Measurements from ENCODE around the gene DNAL1. TPM values are rescaled to one million over a fixed set of nuclear protein-coding genes. Genes with fewer than 3 reads are reported as not detected.

The DNAL1 gene
- total RNA-seq, 1 experiment from 2014 or later = 14.3 TPM

DNA sequence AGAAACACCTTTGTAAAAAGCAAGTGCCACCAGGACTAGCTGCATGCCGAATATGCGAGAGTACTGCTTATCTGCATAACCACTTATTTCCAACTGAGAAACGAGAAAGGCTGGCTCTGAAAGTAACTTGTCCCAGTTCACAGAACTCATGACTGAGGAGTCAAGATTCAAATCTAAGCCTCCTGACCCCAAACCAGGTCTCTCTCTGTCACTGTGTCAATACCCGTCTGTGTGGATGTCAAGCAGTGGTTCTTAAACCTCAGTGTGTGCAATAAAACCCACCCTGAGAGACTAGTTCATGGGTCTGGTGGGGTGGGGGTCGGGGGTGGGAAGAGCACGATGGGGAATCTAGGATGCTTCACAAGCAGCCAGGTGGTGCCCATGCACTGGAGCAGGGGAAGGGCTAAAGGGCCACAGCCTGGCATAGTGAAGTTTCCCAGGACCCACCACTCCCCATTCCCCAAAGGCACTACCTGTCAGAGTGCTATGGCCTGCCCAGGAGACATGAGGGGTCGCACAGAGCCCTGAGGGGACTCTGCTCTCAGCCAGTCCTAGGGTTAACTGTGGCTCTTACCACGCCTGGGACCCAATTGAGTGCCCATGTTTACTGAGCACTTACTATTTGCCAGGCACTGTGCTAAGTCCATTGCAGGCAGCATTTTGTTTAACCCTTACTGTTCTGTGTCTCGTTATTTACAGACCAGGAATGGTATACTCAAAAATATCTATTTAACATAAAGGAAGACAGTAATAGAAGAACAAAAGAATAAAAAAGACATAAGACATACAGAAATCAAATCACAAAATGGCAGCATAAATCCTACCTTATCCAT, 102.8 kb downstream of the DNAL1 start (continued):
- TF ChIP-seq, protein P1, sequence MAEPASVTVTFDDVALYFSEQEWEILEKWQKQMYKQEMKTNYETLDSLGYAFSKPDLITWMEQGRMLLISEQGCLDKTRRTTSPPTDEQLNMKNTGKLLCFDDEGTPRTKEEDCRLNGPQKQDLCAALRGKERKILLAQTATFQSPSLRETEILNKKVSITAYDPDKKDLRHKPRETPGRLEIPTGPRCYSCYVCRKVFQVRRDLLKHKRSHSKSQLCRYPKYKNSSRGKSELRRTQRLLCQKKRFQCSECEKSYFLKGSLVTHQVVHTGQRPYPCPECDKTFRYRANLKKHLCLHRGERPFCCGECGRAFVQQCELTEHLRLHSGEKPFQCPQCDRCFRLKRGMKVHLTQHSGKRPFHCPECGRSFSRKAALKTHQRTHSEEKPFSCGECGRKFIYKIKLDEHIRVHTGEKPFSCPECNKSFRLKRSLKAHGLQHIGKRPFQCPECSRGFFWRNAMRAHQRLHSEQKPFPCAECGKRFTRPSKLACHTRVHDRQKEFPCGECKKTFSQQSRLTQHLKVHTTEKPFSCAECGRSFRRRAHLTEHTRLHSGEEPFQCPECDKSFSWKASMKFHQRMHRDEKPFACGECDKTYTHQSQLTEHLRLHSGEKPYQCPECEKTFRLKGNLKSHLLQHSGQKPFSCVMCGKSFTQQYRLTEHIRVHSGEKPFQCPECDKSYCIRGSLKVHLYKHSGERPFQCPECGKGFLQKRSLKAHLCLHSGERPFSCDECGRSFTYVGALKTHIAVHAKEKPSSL (CRISPR knock-in tag; conservative IDR thresholded peaks at IDR 0.05) = no peak
- TF ChIP-seq, protein P2, sequence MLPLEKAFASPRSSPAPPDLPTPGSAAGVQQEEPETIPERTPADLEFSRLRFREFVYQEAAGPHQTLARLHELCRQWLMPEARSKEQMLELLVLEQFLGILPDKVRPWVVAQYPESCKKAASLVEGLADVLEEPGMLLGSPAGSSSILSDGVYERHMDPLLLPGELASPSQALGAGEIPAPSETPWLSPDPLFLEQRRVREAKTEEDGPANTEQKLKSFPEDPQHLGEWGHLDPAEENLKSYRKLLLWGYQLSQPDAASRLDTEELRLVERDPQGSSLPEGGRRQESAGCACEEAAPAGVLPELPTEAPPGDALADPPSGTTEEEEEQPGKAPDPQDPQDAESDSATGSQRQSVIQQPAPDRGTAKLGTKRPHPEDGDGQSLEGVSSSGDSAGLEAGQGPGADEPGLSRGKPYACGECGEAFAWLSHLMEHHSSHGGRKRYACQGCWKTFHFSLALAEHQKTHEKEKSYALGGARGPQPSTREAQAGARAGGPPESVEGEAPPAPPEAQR (CRISPR knock-in tag; IDR thresholded peaks at IDR 0.05) = no peak
- TF ChIP-seq, protein P3, sequence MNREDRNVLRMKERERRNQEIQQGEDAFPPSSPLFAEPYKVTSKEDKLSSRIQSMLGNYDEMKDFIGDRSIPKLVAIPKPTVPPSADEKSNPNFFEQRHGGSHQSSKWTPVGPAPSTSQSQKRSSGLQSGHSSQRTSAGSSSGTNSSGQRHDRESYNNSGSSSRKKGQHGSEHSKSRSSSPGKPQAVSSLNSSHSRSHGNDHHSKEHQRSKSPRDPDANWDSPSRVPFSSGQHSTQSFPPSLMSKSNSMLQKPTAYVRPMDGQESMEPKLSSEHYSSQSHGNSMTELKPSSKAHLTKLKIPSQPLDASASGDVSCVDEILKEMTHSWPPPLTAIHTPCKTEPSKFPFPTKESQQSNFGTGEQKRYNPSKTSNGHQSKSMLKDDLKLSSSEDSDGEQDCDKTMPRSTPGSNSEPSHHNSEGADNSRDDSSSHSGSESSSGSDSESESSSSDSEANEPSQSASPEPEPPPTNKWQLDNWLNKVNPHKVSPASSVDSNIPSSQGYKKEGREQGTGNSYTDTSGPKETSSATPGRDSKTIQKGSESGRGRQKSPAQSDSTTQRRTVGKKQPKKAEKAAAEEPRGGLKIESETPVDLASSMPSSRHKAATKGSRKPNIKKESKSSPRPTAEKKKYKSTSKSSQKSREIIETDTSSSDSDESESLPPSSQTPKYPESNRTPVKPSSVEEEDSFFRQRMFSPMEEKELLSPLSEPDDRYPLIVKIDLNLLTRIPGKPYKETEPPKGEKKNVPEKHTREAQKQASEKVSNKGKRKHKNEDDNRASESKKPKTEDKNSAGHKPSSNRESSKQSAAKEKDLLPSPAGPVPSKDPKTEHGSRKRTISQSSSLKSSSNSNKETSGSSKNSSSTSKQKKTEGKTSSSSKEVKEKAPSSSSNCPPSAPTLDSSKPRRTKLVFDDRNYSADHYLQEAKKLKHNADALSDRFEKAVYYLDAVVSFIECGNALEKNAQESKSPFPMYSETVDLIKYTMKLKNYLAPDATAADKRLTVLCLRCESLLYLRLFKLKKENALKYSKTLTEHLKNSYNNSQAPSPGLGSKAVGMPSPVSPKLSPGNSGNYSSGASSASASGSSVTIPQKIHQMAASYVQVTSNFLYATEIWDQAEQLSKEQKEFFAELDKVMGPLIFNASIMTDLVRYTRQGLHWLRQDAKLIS (CRISPR knock-in tag; IDR thresholded peaks at IDR 0.05; ENCODE audit: borderline replicate concordance) = no peak
- TF ChIP-seq CREB1 (CRISPR knock-in tag; IDR thresholded peaks at IDR 0.05) (no peak), FOXJ3 (CRISPR knock-in tag; IDR thresholded peaks at IDR 0.05; ENCODE audit: borderline replicate concordance) (no peak), FOXP1 (CRISPR knock-in tag; IDR thresholded peaks at IDR 0.05; ENCODE audit: borderline replicate concordance) (no peak), OVOL2 (CRISPR knock-in tag; IDR thresholded peaks at IDR 0.05; ENCODE audit: borderline replicate concordance) (no peak), RORB (CRISPR knock-in tag; IDR thresholded peaks at IDR 0.05) (no peak), ETV6 (CRISPR knock-in tag; IDR thresholded peaks at IDR 0.05) (no peak)

DNA sequence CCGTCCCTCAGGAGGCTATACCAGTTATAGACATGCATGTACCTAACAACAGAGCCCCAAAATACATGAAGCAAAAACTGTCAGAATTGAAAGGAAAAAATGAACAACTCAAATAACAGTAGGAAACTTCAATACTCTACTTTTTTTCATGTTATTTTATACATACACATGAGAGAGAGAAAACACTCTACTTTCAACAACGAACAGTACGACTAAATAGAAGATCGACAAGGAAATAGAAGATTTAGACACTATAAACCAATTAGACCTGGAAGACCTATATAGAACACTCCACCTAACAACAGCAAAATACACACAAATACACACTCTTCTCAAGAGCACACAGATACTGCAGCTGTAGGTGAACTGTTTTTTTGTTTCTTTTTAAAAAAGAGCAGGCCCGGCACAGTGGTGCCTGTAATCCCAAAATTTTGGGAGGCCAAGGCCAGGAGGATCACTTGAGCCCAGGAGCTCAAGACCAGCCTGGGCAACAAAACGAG, 104.1 kb downstream of the DNAL1 start:
- no peak for DNase-seq (ENCODE audit: low spot score)
- Mint-ChIP-seq H3K36me3 (no peaks in the 10 kb centered on the region), H3K4me3 (no peak overlapping the region), H3K27ac (no peak overlapping the region), H3K27me3 (ENCODE audit: low read depth) (no peaks in the 10 kb centered on the region), H3K9me3 (no peaks in the 10 kb centered on the region), H3K4me1 (peaks cover 65% of the 10 kb centered on the region)
- CTCF ChIA-PET = interaction anchor here (0.6 to 2.9 kb wide), 5 partner anchors 7 to 1196 kb away, joined by 3 to 28 read pairs (median 6); a partner anchor contains a TSS
- no peak for ATAC-seq
- TF ChIP-seq, protein P4, sequence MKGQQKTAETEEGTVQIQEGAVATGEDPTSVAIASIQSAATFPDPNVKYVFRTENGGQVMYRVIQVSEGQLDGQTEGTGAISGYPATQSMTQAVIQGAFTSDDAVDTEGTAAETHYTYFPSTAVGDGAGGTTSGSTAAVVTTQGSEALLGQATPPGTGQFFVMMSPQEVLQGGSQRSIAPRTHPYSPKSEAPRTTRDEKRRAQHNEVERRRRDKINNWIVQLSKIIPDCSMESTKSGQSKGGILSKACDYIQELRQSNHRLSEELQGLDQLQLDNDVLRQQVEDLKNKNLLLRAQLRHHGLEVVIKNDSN (CRISPR knock-in tag; IDR thresholded peaks at IDR 0.05) = no peak
- TF ChIP-seq IRF2 (CRISPR knock-in tag; IDR thresholded peaks at IDR 0.05; ENCODE audit: borderline replicate concordance, low read depth) = no peak
- TF ChIP-seq, protein P5, sequence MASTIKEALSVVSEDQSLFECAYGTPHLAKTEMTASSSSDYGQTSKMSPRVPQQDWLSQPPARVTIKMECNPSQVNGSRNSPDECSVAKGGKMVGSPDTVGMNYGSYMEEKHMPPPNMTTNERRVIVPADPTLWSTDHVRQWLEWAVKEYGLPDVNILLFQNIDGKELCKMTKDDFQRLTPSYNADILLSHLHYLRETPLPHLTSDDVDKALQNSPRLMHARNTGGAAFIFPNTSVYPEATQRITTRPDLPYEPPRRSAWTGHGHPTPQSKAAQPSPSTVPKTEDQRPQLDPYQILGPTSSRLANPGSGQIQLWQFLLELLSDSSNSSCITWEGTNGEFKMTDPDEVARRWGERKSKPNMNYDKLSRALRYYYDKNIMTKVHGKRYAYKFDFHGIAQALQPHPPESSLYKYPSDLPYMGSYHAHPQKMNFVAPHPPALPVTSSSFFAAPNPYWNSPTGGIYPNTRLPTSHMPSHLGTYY (CRISPR knock-in tag; IDR thresholded peaks at IDR 0.05) = no peak
- TF ChIP-seq, protein P6, sequence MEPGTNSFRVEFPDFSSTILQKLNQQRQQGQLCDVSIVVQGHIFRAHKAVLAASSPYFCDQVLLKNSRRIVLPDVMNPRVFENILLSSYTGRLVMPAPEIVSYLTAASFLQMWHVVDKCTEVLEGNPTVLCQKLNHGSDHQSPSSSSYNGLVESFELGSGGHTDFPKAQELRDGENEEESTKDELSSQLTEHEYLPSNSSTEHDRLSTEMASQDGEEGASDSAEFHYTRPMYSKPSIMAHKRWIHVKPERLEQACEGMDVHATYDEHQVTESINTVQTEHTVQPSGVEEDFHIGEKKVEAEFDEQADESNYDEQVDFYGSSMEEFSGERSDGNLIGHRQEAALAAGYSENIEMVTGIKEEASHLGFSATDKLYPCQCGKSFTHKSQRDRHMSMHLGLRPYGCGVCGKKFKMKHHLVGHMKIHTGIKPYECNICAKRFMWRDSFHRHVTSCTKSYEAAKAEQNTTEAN (CRISPR knock-in tag; IDR thresholded peaks at IDR 0.05) = no peak
- POLR2A ChIA-PET = interaction anchor here (0.6 kb wide), 1 partner anchor 498 kb away, joined by 5 read pairs; no protein-coding TSS in a partner anchor
